Esophagus squamous epithelium (tissue), 4 donors: Measurements from ENCODE around the gene ZNF30.

Source experiments
- POLR2A ChIP-seq, 4 donors: fragments of 450-650 bp; IDR thresholded peaks; one replicate each; pipeline ENCODE4 v1.6.1; 2017; ENCODE audit warnings: antibody characterized with exemption in 4 of 4, mild to moderate bottlenecking in 4 of 4, moderate library complexity in 3 of 4
- TF ChIP-seq, protein P1 (sequence below), 6 experiments: fragments of 450-650 bp in 4 of 6; fragments of 200-600 bp in 2 of 6; sonication (generic) in 2 of 6; IDR thresholded peaks; one replicate each; pipeline ENCODE4 v1.5.1; 2016 to 2019; ENCODE audit warnings: antibody characterized with exemption in 6 of 6, mild to moderate bottlenecking in 4 of 6, moderate library complexity in 4 of 6

DNA sequence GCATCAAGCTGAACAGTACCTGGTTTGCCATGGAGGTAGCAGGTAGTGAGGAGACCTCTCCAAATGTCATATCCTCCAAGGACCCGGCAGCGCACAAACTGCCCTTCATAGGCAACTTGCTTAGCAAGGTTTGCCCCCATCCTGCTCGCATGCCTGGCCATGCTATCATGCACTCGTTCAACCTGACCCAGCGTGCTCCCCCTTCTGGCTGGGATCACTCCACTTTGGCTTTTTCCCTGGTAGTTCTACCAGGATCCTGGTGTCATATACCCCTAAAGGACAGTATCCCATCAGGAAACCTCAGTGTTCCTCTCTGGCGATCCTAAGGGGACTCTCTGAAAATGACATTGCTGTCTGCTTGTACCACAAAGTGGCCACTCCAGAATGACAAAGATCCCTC lies 38.6 kb upstream of the ZNF30 start:
- TF ChIP-seq, protein P1, sequence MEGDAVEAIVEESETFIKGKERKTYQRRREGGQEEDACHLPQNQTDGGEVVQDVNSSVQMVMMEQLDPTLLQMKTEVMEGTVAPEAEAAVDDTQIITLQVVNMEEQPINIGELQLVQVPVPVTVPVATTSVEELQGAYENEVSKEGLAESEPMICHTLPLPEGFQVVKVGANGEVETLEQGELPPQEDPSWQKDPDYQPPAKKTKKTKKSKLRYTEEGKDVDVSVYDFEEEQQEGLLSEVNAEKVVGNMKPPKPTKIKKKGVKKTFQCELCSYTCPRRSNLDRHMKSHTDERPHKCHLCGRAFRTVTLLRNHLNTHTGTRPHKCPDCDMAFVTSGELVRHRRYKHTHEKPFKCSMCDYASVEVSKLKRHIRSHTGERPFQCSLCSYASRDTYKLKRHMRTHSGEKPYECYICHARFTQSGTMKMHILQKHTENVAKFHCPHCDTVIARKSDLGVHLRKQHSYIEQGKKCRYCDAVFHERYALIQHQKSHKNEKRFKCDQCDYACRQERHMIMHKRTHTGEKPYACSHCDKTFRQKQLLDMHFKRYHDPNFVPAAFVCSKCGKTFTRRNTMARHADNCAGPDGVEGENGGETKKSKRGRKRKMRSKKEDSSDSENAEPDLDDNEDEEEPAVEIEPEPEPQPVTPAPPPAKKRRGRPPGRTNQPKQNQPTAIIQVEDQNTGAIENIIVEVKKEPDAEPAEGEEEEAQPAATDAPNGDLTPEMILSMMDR (IDR thresholded peaks at IDR 0.05), result no peak
- TF ChIP-seq POLR2A (IDR thresholded peaks at IDR 0.05), result no peak
